K562 (cell line): ENCODE measurements around the gene ARHGAP15. TPM values are rescaled to one million over a fixed set of nuclear protein-coding genes. Genes with fewer than 3 reads are reported as not detected.

ENCODE experiments used
- ATAC-seq: fragments of 200-7000 bp; cut with Tn5 transposase; 3 replicates; pipeline ENCODE4 v1.9.1; 2020; ENCODE audit warnings: moderate library complexity
- BruUV-seq: library from RNA; stranded (reverse); fragments of 400-500 nt; replicated peaks from 2 replicates; lab custom pipeline; 2021; lab: Mats Ljungman, UMichigan
- CTCF ChIA-PET: fragments of 300-600 bp; formaldehyde crosslinking; extraction: SDS; loops from one replicate; lab custom pipeline; 2021; ENCODE audit warnings: low intra/inter-chr PET ratio; lab: Yijun Ruan, JAX
- POLR2A ChIA-PET: fragments of 300-600, 350-650 bp; sonication (Branson Sonifier 250); formaldehyde crosslinking; extraction: SDS; loops from one replicate; lab custom pipeline; 2021; ENCODE audit warnings: antibody characterized with exemption, inconsistent platforms; lab: Yijun Ruan, JAX
- DNase-seq, 4 experiments: peaks; one replicate each; pipeline versions ENCODE4 v3.0.0 to v3.0.0-alpha.2; 2011 to 2018; ENCODE audit warnings: low spot score in 3 of 4, mixed read lengths in 3 of 4; ENCODE audit errors: extremely low read depth in 1 of 4
- FAIRE-seq: peaks from 2 replicates; lab custom pipeline; 2011; peaks lifted over from hg19 to GRCh38; lab: Jason Lieb, UNC
- H2AFZ ChIP-seq: 2 replicates; pipeline ENCODE4 v1.6.0; 2011; ENCODE audit warnings: low read depth, low read length, control low read depth, inconsistent platforms
- H3K27ac ChIP-seq: fragments of 200-600 bp; 3 replicates; pipeline ENCODE4 v1.8.0; 2011; ENCODE audit warnings: low read depth, mild to moderate bottlenecking, control low read depth, inconsistent platforms, low read length, moderate library complexity, mixed read lengths; ENCODE audit errors: extremely low read depth
- H3K27me3 ChIP-seq, 2 experiments: fragments of 300-600 bp in 1 of 2; 2 replicates in 1 of 2; 3 replicates in 1 of 2; pipeline versions ENCODE4 v1.6.0 to v1.8.0; 2011; ENCODE audit warnings: inconsistent platforms in 2 of 2, low read length in 2 of 2, mild to moderate bottlenecking in 1 of 2, mixed read lengths in 1 of 2, moderate library complexity in 1 of 2; ENCODE audit not compliant: control insufficient read depth in 2 of 2, insufficient read depth in 2 of 2
- H3K36me3 ChIP-seq: fragments of 300-600 bp; 3 replicates; pipeline ENCODE4 v1.8.0; 2011; ENCODE audit warnings: mild to moderate bottlenecking, low read length, inconsistent platforms; ENCODE audit not compliant: control insufficient read depth, insufficient read depth
- H3K4me1 ChIP-seq, 2 experiments: fragments of 200-600 bp in 1 of 2; replicated peaks in 1 of 2; 2 replicates in 1 of 2; 3 replicates in 1 of 2; pipeline versions ENCODE4 v1.5.1 to v1.8.0; 2011; ENCODE audit warnings: inconsistent platforms in 2 of 2, low read length in 2 of 2, mild to moderate bottlenecking in 1 of 2, mixed read lengths in 1 of 2, moderate library complexity in 1 of 2; ENCODE audit not compliant: control insufficient read depth in 2 of 2, insufficient read depth in 2 of 2
- H3K4me2 ChIP-seq: 2 replicates; pipeline ENCODE4 v1.6.1; 2011; ENCODE audit warnings: low read length, control low read depth, inconsistent platforms, mixed read lengths; ENCODE audit not compliant: insufficient read depth
- H3K4me3 ChIP-seq: fragments of 200-600 bp; sonication (generic), shearing (Covaris generic); 2 replicates; pipeline ENCODE4 v1.5.1; 2016; ENCODE audit warnings: control low read depth, inconsistent platforms
- H3K79me2 ChIP-seq: fragments of 200-600 bp; 3 replicates; pipeline ENCODE4 v1.8.0; 2011; ENCODE audit warnings: low read length, inconsistent platforms; ENCODE audit not compliant: control insufficient read depth, insufficient read depth
- H3K9ac ChIP-seq, 2 experiments: 2 replicates each; pipeline versions ENCODE4 v1.6.0 to v1.6.1; 2011; ENCODE audit warnings: low read depth in 2 of 2, low read length in 2 of 2, control low read depth in 1 of 2, inconsistent platforms in 1 of 2, mild to moderate bottlenecking in 1 of 2, mixed read lengths in 1 of 2; ENCODE audit not compliant: insufficient read depth in 1 of 2
- H3K9me1 ChIP-seq: one replicate; pipeline ENCODE4 v1.6.0; 2011; ENCODE audit warnings: inconsistent platforms, mild to moderate bottlenecking, low read length, moderate library complexity; ENCODE audit not compliant: control insufficient read depth, insufficient read depth
- H3K9me3 ChIP-seq: replicated peaks from 2 replicates; pipeline ENCODE4 v1.5.1; 2011; ENCODE audit warnings: low read depth, low read length, inconsistent platforms; ENCODE audit not compliant: control insufficient read depth, insufficient read depth
- H4K20me1 ChIP-seq: replicated peaks from 2 replicates; pipeline ENCODE4 v1.6.1; 2011; ENCODE audit warnings: low read length, inconsistent platforms, mixed read lengths; ENCODE audit not compliant: control insufficient read depth, insufficient read depth
- CBFA2T2 ChIP-seq: fragments of 450-650 bp; conservative IDR thresholded peaks from 2 replicates; pipeline ENCODE4 v1.6.1; 2017; ENCODE audit warnings: mild to moderate bottlenecking
- FOXP1 ChIP-seq: sonication (generic); formaldehyde crosslinking; IDR thresholded peaks from 2 replicates; pipeline ENCODE4 v1.8.0; 2022; ENCODE audit warnings: mild to moderate bottlenecking, missing genetic modification reagents
- KDM1A ChIP-seq, 2 experiments: fragments of 450-650 bp; IDR thresholded peaks; 2 replicates each; pipeline ENCODE4 v1.6.1; 2016; ENCODE audit warnings: mild to moderate bottlenecking in 2 of 2
- L3MBTL2 ChIP-seq: fragments of 450-650 bp; IDR thresholded peaks from 2 replicates; pipeline ENCODE4 v1.6.1; 2016; ENCODE audit warnings: mild to moderate bottlenecking, moderate library complexity
- POLR2AphosphoS5 ChIP-seq: IDR thresholded peaks from 2 replicates; pipeline ENCODE4 v1.6.1; 2011; ENCODE audit warnings: mild to moderate bottlenecking, low read depth, low read length, moderate library complexity; ENCODE audit not compliant: control insufficient read depth, insufficient read depth
- RAD21 ChIP-seq, 2 experiments: fragments of 250-450 bp in 1 of 2; fragments of 450-650 bp in 1 of 2; sonication (Bioruptor Pico) in 1 of 2; formaldehyde crosslinking in 1 of 2; IDR thresholded peaks in 1 of 2; conservative IDR thresholded peaks in 1 of 2; 2 replicates each; pipeline versions ENCODE4 v1.4.0 to v1.8.0; 2020 to 2022; ENCODE audit warnings: mild to moderate bottlenecking in 2 of 2, moderate library complexity in 1 of 2
- SIN3A ChIP-seq, 2 experiments: fragments of 150-350 bp in 1 of 2; IDR thresholded peaks; 2 replicates each; pipeline ENCODE4 v1.6.1; 2011 to 2016; ENCODE audit warnings: borderline replicate concordance in 2 of 2, low read depth in 2 of 2, low read length in 2 of 2, mild to moderate bottlenecking in 2 of 2, moderate library complexity in 2 of 2; ENCODE audit not compliant: control insufficient read depth in 1 of 2
- WGBS: fragments of 100-300 bp; shearing (Covaris generic); methylation state at CpG from one replicate; pipeline ENCODE4 v1.1.6; 2016; ENCODE audit warnings: low coverage, mixed read lengths; ENCODE audit not compliant: insufficient coverage; ENCODE audit errors: missing lambda C conversion rate; 5-methylcytosine and 5-hydroxymethylcytosine counted together
- in situ Hi-C: fragments of 300-500 bp; cut with MboI; formaldehyde crosslinking; loops from 4 replicates; pipeline ENCODE4 v1.15.0; 2018; ENCODE audit warnings: inconsistent platforms, mixed read lengths
- intact Hi-C: fragments of 100-400 bp; cut with micrococcal nuclease; formaldehyde crosslinking; loops from 2 replicates; pipeline ENCODE4 v1.14.2; 2022
- polyA plus RNA-seq, 8 experiments: library from polyadenylated mRNA; depleted of rRNA in 4 of 8; stranded (reverse) in 5 of 8; unstranded in 3 of 8; fragments of >200 nt; fragmentation: Nextera tagmentation in 2 of 8; fragmentation: Illumina TruSeq in 1 of 8; extraction: Ambion mirVana in 2 of 8; extraction: Trizol in 1 of 8; gene quantifications; 2 replicates each; pipeline versions ENCODE4 v1.2.1 to v1.2.3, GENCODE V29; 2011 to 2014; ENCODE audit warnings: inconsistent platforms in 1 of 8, missing spikeins in 1 of 8
- total RNA-seq, 7 experiments: library from RNA; depleted of rRNA in 6 of 7; stranded (reverse); fragments of >200 nt in 6 of 7; fragmentation: Illumina TruSeq in 2 of 7; extraction: Trizol in 2 of 7; gene quantifications; 2 replicates each; pipeline versions ENCODE4 v1.2.1 to v1.2.3, GENCODE V29; 2011 to 2021; ENCODE audit warnings: low replicate concordance in 1 of 7
- TF ChIP-seq, protein P1 (sequence below): fragments of 450-650 bp; IDR thresholded peaks from 2 replicates; pipeline ENCODE4 v1.6.1; 2017; ENCODE audit warnings: antibody characterized with exemption, mild to moderate bottlenecking
- TF ChIP-seq, protein P2 (sequence below), 2 experiments: fragments of 450-650 bp in 1 of 2; sonication (generic) in 1 of 2; formaldehyde crosslinking in 1 of 2; IDR thresholded peaks in 1 of 2; conservative IDR thresholded peaks in 1 of 2; 2 replicates each; pipeline versions ENCODE4 v1.6.1 to v1.8.1; 2016 to 2023; ENCODE audit warnings: mild to moderate bottlenecking in 2 of 2, moderate library complexity in 2 of 2, inconsistent platforms in 1 of 2, missing genetic modification reagents in 1 of 2
- TF ChIP-seq, protein P3 (sequence below), 3 experiments: fragments of 200-800 bp in 1 of 3; sonication (Bioruptor generic) in 1 of 3; sonication (generic) in 1 of 3; formaldehyde crosslinking in 1 of 3; IDR thresholded peaks; 2 replicates each; pipeline versions ENCODE4 v1.6.1 to v1.8.0; 2016 to 2022; ENCODE audit warnings: mild to moderate bottlenecking in 2 of 3, missing compliant biosample characterization in 2 of 3, missing genetic modification characterization in 2 of 3, missing genetic modification reagents in 1 of 3
- TF ChIP-seq, protein P4 (sequence below): fragments of 250-450 bp; sonication (Bioruptor Pico); IDR thresholded peaks from 2 replicates; pipeline ENCODE4 v1.5.1; 2021; ENCODE audit warnings: mild to moderate bottlenecking

ARHGAP15 gene
- total and polyA plus RNA-seq, 9 of the 15 experiments (the other 6 are each of a cell fraction or from before 2014, with no cell fraction given): 1.5 to 17.9 (median 7.9) TPM

DNA sequence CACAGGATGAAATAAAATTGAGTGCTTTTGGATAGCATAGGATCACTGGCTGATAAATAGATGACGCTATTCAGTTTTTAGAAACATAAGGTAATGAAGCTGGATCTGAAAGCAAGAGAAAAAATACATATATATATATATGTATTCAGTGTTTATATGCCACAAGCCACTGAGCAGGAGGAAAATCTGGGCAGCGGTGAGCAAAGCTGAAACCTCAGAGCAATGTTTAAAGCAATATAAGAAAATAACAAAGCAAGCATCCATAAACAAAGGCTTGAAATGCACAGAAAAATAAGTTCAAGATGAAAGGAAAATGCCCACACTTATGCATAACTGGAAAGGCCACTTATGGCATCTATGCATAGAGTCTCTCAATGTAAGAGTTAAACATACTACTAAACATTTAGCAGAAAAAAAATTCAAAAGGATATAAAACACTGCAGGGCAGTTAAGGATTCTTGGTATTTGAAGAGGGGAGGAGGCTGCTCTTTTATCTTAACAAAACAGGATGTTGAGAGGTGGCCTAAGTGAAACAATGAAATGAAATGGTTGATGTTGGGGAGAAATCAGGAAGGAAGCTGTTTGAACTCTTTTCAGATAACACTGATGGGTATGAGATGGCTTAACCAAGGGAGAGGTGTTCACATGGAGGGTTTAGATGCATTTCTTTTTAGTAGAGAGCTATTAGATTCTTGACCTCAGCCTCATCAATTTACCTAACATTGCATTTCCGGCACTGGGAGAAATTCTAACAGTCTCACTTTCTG lies 129.1 kb downstream of the ARHGAP15 start:
- H3K4me3 ChIP-seq: no peak overlapping the region
- no peaks in the 10 kb centered on the region for H3K9me3 ChIP-seq
- WGBS: 4% methylated on average over 3 of the region's 3 CpGs
- ChIA-PET CTCF (interaction anchor here (2.0 kb wide), 1 partner anchor 148 kb away, joined by 6 read pairs; no protein-coding TSS in a partner anchor), POLR2A (no interaction called here)
- H3K36me3 ChIP-seq: no peaks in the 10 kb centered on the region
- no peaks in the 10 kb centered on the region for H3K9me1 ChIP-seq
- no peak overlapping the region for H3K9ac ChIP-seq
- peak; percentile 53; the same call in 2 of the 3 replicates for ATAC-seq
- peak in 2 of 4 experiments; percentile 4 to 35 for DNase-seq
- in situ Hi-C loops: loop anchor here (5.0 kb wide), 1 partner anchor 146 kb away; no protein-coding TSS in a partner anchor
- intact Hi-C loops: loop anchor here (1.0 kb wide), 1 partner anchor 96 kb away; no protein-coding TSS in a partner anchor
- H3K27ac ChIP-seq: no peak overlapping the region
- H3K79me2 ChIP-seq: no peaks in the 10 kb centered on the region
- no peaks in the 10 kb centered on the region for H3K27me3 ChIP-seq
- H4K20me1 ChIP-seq: no peaks in the 10 kb centered on the region
- BruUV-seq: no TSS peak
- no peaks in the 10 kb centered on the region; a peak in 1 of 5 replicates for H3K4me1 ChIP-seq
- no peak overlapping the region for H2AFZ ChIP-seq
- H3K4me2 ChIP-seq: no peak overlapping the region
- no peak for FAIRE-seq
- TF ChIP-seq SIN3A (IDR thresholded peaks at IDR 0.05; ENCODE audit: borderline replicate concordance in 2 of 2, control insufficient read depth in 1 of 2, low read depth in 2 of 2, low read length in 2 of 2): no peak
- no peak for TF ChIP-seq RAD21 (CRISPR knock-in tag; conservative IDR thresholded peaks at IDR 0.05 in 1 of 2, IDR thresholded peaks at IDR 0.05 in 1 of 2)
- no peak for TF ChIP-seq L3MBTL2
- TF ChIP-seq, protein P1, sequence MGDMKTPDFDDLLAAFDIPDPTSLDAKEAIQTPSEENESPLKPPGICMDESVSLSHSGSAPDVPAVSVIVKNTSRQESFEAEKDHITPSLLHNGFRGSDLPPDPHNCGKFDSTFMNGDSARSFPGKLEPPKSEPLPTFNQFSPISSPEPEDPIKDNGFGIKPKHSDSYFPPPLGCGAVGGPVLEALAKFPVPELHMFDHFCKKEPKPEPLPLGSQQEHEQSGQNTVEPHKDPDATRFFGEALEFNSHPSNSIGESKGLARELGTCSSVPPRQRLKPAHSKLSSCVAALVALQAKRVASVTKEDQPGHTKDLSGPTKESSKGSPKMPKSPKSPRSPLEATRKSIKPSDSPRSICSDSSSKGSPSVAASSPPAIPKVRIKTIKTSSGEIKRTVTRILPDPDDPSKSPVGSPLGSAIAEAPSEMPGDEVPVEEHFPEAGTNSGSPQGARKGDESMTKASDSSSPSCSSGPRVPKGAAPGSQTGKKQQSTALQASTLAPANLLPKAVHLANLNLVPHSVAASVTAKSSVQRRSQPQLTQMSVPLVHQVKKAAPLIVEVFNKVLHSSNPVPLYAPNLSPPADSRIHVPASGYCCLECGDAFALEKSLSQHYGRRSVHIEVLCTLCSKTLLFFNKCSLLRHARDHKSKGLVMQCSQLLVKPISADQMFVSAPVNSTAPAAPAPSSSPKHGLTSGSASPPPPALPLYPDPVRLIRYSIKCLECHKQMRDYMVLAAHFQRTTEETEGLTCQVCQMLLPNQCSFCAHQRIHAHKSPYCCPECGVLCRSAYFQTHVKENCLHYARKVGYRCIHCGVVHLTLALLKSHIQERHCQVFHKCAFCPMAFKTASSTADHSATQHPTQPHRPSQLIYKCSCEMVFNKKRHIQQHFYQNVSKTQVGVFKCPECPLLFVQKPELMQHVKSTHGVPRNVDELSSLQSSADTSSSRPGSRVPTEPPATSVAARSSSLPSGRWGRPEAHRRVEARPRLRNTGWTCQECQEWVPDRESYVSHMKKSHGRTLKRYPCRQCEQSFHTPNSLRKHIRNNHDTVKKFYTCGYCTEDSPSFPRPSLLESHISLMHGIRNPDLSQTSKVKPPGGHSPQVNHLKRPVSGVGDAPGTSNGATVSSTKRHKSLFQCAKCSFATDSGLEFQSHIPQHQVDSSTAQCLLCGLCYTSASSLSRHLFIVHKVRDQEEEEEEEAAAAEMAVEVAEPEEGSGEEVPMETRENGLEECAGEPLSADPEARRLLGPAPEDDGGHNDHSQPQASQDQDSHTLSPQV: no peak
- TF ChIP-seq CBFA2T2: peak; percentile 44
- TF ChIP-seq FOXP1: no peak
- TF ChIP-seq POLR2AphosphoS5: no peak
- TF ChIP-seq, protein P2, sequence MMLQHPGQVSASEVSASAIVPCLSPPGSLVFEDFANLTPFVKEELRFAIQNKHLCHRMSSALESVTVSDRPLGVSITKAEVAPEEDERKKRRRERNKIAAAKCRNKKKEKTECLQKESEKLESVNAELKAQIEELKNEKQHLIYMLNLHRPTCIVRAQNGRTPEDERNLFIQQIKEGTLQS (IDR thresholded peaks at IDR 0.05): no peak
- TF ChIP-seq, protein P2 (CRISPR knock-in tag; conservative IDR thresholded peaks at IDR 0.05): no peak
- TF ChIP-seq, protein P3, sequence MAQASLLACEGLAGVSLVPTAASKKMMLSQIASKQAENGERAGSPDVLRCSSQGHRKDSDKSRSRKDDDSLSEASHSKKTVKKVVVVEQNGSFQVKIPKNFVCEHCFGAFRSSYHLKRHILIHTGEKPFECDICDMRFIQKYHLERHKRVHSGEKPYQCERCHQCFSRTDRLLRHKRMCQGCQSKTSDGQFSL (CRISPR knock-in tag; IDR thresholded peaks at IDR 0.05): no peak
- TF ChIP-seq, protein P3 (tag; IDR thresholded peaks at IDR 0.05): no peak
- 0 out of 4 replicates have a peak, but pooled peaks of 1 of the 2 experiments have one; percentile 16 for TF ChIP-seq KDM1A (IDR thresholded peaks at IDR 0.05)
- TF ChIP-seq, protein P4, sequence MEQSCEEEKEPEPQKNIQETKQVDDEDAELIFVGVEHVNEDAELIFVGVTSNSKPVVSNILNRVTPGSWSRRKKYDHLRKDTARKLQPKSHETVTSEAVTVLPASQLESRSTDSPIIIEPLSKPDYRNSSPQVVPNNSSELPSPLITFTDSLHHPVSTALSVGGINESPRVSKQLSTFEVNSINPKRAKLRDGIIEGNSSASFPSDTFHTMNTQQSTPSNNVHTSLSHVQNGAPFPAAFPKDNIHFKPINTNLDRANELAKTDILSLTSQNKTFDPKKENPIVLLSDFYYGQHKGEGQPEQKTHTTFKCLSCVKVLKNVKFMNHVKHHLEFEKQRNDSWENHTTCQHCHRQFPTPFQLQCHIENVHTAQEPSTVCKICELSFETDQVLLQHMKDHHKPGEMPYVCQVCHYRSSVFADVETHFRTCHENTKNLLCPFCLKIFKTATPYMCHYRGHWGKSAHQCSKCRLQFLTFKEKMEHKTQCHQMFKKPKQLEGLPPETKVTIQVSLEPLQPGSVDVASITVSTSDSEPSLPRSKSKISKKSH (CRISPR knock-in tag): no peak
